GM18873 (cell line): Measurements from ENCODE around the gene FAM117A.
"Not testable (repeated sequence)": the region's sequence is repeated elsewhere in the genome, so short reads cannot be mapped to it uniquely, and the experiment has no call there.

Experiments used
- ATAC-seq: cut with Tn5 transposase; IDR thresholded peaks from one replicate; pipeline ENCODE4 v1.9.1; 2021; ENCODE audit warnings: mild to moderate bottlenecking, moderate library complexity, moderate number of reproducible peaks; ENCODE audit not compliant: unreplicated experiment, low FRiP score

Gene FAM117A

DNA sequence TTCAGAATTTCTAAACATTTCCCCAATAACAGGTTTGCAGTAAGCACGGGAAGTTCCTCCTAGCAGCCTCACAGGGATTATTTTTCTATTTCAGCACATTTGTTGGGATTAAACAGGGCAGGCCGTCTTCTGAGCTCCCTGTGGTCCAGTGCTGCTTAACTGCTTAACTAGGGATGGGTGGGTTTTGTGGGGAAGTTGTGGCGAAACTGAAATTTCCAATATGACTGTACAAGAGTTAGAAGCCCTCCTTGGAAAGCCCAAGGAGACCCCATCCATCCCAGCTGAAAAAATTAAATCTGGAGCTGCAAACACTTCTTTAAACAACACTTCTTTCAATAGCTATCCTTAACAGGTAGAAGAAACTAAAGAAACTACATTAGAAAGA is 22.2 kb downstream of the FAM117A start:
- ATAC-seq: no peak

- ATAC-seq: no peak
Observed at GRCh38 chr17:49741009-49741691, 22.8 kb downstream of the FAM117A start.

DNA sequence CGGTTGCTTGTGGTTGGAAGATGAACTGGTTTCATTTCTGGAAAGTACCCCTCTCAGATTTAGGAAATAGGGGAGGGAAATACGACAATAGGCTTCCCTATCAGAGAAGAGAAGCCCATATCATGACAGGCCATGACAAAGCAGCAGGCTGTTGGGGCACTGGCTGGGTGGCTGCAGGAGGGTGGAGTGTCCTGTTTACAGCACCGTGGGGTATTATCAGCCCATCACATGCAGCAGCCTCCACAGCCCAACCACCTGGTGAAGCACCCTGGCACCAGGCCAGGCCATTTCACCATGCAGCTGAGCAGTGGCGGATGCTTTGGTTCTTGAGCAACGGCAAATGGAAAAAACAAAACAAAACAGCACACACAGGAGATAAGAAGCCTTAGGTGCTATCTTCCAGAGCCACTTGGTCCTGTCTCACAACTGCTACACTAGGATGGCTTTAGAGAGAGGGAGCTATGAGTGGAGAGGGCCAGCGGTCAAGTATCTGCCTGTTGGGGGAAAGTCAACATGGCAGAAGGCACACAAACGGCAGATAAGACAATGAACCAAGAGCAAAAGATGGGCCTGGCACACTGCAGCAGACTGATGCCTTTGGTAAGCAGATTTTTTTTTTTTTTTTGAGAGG is 24.2 kb downstream of the FAM117A start:
- ATAC-seq: no peak

GRCh38 chr17:49738456-49739163 is 25.3 kb downstream of the FAM117A start:
- ATAC-seq: no peak

DNA sequence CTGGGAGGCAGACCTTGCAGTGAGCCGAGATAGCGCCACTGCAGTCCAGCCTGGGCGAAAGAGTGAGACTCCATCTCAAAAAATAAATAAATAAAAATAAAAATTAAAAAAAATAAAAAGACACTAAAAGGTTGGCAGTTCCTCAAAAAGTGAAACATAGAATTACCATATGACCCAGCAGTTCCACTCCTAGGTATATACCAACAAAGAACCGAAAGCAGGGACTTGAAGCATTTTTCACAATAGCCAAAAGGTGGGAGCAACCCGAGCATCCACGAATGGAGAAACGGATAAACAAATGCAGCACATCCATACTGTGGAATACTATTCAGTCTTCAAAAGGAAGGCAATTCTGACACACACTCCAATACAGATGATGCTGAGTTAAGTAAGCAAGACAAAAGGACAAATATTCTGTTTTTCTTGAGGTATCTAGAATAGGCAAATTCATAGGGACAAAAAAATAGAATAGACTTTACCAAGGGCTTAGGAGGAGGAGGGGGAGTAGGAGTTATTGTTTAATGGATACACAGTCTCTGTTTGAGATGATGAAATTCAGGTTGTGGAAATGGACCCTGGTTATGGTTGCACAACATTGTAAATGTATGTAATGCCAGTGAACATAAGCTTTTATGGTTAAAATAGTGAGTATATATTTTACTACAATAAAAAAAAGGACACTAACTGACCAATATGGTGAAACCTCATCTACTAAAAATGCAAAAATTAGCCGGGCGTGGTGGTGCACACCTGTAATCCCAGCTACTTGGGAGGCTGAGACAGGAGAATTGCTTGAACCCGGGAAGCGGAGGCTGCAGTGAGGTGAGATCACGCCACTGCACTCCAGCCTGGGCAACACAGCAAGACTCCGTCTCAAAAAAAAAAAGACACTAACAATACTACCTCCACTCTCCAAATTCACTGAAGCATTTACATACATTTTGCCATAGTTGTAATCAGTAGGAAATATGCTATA is 29.1 kb downstream of the FAM117A start:
- ATAC-seq: no peak

DNA sequence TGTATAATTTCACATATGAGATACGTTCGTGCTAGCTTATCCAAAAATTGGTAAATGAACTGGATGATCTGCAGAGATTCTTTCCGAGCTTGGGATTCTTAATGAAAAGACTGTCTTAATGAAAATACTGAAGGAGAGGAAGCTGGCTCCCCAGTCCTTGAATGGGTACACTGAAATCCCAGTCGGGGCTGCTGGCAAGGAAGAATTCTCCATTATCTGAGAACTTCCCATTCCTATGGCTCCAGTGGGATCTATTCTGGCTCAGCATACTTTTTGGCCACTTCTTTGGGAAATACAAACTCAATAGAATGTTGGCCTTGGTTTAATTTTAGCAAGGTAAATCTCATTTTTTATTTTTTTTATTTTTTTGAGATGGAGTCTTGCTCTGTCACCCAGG is 32.5 kb downstream of the FAM117A start:
- ATAC-seq: no peak

DNA sequence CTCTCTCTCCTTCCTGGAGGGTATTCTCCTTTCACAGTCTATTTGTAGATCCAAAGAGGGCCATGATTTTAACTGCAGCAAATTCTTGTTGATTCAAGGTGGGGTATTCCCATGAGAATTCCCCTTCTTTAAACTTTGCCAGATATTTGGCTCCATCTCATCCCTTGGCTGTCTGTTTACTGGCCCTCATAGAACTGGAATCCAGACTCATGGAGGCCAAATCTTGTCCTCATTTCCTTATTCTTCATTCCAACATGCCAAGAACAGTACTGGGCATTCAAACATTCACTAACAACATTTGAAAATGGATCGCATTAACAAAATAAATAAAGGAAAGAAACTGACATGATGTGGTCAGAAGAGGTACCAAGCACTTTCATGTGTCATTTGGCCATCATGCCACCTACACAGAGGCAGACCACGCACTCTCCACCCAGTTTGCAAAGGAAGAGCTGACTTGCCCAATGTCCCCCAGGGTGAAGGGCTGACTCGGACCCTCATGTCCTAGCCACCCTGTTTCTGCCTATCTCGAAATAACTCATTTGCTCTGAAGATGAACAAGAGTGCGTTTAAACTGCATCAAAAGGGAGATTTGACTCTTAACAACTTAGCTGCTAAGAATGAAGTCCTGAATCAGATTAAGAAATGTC is 33.0 kb downstream of the FAM117A start:
- no peak for ATAC-seq

DNA sequence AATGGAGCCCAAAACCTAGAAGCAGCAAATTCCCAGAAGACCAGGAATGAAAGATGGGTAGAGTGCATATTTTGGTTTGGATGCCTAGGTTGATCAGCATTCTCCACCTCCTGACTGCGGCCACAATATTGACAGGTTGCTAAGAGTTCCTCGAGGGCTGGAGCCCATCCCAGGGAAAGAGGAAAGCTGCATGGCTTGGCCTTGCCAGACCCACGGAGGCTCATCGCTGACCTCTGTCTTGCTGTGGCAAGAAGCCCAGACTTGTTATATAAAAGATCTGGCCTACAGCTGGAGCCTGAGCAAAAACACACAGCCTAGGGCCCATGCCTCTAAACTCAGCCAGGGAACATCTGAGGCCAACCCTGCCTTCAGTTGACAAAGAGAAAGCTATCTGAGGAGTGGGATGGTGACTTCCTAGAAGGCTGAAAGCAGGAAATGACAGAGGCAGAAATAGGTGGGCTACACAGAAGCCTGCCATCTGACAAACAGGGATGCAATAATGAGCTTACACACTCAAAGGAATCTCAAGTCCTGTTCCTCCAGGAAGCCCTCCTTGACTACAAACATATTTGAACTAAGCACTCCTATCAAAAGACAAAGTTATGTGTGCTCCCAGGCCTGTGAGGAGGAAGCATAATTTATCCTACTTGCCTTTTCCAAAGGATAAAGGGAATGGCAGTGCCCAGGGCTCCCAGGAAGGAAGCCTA is 33.7 kb downstream of the FAM117A start:
- ATAC-seq: no peak

GRCh38 chr17:49729069-49729468 is 34.9 kb downstream of the FAM117A start:
- ATAC-seq: no peak

DNA sequence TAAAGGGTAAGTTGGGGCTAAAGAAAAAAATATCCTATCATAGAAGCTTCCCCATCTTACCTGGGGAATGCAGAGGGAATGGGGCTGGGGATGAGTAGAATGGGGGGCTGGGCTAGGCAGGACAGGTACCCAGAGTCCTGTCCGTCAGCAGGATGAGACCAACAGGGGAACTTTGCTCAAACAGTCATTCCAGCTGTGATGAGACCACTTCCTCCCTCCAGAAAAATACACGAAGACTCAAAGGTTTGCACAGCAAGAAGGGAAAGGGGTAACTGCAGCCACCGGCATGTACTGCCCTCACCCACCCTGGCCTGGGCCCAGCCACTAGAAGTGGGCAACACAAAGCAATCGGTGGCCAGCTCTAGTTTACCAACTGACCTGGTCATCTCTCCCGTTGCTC is 35.5 kb downstream of the FAM117A start:
- no peak for ATAC-seq

DNA sequence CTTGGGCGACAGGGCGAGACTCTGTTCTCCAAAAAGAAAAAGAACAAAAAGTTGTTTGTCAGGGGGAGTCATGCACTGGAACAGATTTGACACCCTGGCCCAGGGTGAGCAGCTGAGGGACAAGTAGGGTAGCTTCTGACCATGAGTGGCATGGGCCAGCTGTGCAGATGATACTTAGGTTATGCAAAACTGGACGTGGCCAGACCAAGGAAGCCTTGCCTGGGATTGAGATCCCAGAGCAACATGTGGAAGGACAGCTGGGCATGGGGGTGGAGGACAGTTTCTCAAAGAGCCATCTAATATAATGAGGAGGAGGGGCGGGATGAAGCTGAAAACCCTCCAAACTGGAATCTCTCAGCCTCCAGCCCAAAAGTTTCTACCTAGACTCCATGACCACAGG is 36.6 kb downstream of the FAM117A start:
- no peak for ATAC-seq

DNA sequence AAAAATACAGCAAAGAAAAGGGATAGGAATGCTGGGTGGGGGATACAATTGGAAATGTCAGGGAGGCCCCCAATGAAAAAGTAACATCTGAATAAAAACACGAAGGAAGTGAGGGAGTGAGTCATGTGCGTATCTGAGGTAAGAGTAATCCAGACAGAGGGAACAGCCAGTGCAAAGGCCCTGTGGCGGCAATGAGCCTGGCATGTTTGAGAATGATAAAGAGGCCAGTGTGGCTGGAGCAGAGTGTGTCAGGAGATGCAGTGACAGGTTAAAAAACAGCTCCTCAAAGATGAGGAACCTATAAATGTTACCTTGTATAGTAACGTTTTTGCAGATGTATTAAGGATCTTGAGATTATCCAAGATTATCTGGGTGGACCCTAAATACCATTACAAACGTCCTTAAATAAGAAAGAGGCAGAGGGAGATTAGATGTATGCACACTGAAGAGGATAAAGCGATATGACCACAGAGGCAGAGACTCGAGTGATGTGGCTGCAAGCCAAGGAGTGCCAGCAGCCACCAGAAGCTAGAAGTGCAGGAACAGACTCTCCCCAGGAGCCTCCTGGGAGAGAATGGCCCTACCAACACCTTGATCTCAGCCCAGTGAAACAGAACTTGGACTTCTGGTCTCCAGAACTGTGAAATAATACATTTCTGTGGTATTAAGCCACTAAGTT is 38.3 kb downstream of the FAM117A start:
- no peak for ATAC-seq

GRCh38 chr17:49724552-49724951 is 39.4 kb downstream of the FAM117A start:
- not testable (repeated sequence) for ATAC-seq

GRCh38 chr17:49723423-49723822 is 40.5 kb downstream of the FAM117A start:
- no peak for ATAC-seq

DNA sequence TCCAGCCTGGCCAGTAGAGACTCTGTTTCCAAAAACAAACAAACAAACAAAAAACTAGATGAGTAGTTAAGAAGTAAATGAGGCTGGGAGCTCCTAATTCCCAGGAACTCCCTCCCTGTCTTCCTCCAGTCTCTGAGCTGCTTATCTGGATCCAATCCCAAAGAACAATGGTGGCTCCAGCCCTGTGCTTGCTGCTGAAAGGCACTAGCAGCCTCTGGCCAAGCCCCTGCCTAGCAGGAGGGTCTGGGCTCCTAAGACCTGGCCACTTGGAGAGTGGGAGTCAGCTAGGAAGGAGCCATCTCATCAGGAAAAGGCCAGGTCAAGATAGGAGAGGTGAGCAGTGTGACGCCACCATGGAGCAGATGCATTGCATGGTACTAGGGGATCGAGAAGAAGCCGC is 41.9 kb downstream of the FAM117A start:
- no peak for ATAC-seq

DNA sequence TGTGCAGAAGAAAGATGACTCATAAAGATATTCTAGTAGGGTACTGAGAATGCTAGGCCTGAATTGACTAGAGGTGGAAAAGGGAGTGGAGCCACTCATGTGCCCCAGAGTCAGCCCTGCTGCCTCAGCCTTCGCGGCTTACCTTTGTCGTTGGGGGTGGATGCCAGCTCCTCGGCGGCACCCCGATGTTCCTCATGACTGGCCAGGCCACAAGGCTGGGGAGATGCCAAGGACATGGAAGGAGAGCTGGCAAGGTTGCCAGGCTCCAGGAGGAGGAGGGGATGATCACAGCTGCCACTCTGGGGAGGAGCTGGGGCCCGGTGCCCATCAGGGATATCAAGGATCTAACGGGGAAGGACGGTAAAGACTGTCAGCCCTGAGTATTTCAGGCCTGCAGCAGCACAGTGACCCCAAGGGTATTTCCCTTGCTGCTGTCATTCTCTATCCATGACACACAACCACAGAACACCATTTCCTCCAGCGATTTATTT is 46.5 kb downstream of the FAM117A start:
- ATAC-seq: no peak

DNA sequence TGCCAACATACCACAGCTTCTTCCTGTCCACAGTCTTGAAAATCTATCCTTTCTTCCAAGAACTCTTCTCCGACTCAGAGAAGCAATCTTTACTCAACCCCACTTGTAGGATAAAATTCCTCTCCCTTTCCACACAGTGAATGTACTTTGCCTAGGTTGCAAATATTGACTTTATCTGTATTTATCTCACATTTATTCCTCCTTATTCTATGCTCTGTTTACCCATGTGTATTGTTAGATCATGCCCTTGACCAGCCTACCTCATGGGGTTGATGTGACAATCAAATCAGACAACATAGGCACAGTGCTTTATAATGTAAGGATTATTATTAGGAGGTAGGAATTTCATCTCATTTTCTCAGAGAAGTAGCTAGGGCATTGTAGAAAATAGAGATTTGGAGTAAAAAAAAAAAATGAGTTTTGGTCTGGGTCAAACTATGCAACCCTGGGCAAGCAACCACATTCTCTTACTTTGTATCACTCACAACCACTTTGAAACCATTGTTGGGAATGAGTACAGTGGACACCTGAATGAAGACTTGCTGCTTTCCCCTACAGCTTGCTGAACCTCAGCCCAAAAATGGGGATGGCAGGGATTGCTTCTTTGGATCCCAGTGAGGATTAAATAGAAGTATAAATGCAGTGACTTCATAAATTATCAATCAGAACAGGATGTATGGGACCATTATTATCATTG is 47.1 kb downstream of the FAM117A start:
- no peak for ATAC-seq

DNA sequence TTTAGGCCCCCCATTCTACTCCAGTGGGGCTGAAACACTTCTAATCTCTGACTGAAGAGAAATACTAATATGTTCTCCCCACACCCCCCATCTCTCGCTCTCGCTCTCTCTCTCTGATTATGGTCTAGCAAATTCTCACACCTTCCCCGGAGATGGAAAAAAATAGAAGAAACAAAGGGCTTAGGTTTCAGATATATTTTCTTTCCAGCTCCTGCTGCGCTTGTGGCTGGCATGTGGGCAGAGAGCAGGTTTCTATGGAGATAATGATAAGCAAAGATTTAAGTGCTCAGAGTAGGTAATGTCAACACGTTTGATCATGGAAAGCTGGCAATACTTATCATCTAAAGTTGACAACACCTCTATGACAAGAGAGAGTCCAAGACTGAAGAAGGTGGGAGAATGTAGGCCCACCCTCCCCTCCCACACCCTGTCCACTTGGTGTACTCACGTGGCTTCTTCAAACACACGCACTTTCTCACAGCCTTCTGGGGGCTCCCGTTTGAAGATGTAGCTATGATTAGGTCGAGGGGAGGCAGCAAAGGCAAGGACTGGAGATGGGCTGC is 48.1 kb downstream of the FAM117A start:
- ATAC-seq: no peak
